ENCODE measurements around the gene CMC2.

DNA sequence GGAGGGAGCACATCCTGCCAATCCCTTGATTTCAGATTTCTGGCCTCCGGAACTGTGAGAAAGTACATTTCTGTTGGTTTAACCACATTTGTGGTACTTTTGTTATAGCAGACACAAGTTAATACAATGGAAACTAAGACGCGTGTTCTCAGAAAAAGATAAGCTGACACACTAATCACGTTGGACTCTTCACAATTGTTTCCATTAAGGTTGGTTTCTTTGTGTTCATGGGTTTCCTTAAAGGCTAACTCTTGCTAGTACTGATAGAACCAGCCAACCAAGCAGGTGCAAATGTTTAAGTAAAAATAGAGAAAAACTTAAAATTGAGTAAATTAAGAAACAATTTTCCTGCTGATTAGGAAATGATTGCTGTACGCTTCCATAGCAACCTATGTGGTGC lies 59.4 kb downstream of the CMC2 start:
- TF ChIP-seq EGR1 (IDR thresholded peaks at IDR 0.05): no peak
- no peak for TF ChIP-seq TAF1 (IDR thresholded peaks at IDR 0.05; ENCODE audit: low read depth)
- TF ChIP-seq, protein P1, sequence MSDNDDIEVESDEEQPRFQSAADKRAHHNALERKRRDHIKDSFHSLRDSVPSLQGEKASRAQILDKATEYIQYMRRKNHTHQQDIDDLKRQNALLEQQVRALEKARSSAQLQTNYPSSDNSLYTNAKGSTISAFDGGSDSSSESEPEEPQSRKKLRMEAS (IDR thresholded peaks at IDR 0.05): no peak
- TF ChIP-seq RAD21 (IDR thresholded peaks at IDR 0.05; ENCODE audit: low read depth): no peak
- TF ChIP-seq YY1 (IDR thresholded peaks at IDR 0.05; ENCODE audit: low read depth): no peak
- TF ChIP-seq EP300 (IDR thresholded peaks at IDR 0.05; ENCODE audit: borderline replicate concordance): no peak
- TF ChIP-seq, protein P2, sequence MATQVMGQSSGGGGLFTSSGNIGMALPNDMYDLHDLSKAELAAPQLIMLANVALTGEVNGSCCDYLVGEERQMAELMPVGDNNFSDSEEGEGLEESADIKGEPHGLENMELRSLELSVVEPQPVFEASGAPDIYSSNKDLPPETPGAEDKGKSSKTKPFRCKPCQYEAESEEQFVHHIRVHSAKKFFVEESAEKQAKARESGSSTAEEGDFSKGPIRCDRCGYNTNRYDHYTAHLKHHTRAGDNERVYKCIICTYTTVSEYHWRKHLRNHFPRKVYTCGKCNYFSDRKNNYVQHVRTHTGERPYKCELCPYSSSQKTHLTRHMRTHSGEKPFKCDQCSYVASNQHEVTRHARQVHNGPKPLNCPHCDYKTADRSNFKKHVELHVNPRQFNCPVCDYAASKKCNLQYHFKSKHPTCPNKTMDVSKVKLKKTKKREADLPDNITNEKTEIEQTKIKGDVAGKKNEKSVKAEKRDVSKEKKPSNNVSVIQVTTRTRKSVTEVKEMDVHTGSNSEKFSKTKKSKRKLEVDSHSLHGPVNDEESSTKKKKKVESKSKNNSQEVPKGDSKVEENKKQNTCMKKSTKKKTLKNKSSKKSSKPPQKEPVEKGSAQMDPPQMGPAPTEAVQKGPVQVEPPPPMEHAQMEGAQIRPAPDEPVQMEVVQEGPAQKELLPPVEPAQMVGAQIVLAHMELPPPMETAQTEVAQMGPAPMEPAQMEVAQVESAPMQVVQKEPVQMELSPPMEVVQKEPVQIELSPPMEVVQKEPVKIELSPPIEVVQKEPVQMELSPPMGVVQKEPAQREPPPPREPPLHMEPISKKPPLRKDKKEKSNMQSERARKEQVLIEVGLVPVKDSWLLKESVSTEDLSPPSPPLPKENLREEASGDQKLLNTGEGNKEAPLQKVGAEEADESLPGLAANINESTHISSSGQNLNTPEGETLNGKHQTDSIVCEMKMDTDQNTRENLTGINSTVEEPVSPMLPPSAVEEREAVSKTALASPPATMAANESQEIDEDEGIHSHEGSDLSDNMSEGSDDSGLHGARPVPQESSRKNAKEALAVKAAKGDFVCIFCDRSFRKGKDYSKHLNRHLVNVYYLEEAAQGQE (IDR thresholded peaks at IDR 0.05; ENCODE audit: low read depth): no peak
- TF ChIP-seq NFIC (IDR thresholded peaks at IDR 0.05): no peak
- TF ChIP-seq TEAD4 (IDR thresholded peaks at IDR 0.05): no peak

All from Ishikawa (cell line).